ENCODE measurements around the gene ZYG11B. TPM values are rescaled to one million over a fixed set of nuclear protein-coding genes. Genes with fewer than 3 reads are reported as not detected.
A peak's percentile ranks its signal among the peaks of the same experiment; 100 is the strongest.

ZYG11B gene
- total and polyA plus RNA-seq, 9 of the 15 experiments (the other 6 are each of a cell fraction or from before 2014, with no cell fraction given) = 4.9 to 22.2 (median 12.2) TPM

GRCh38 chr1:52842643-52843310 is 116.5 kb downstream of the ZYG11B start, which contains the start of gene ZYG11A (continued):
- TF ChIP-seq RBM34 (IDR thresholded peaks at IDR 0.05; ENCODE audit: borderline replicate concordance, insufficient read depth, low read length) (0 out of 2 replicates have a peak, but pooled peaks have one; percentile 66), HOXB6 (CRISPR knock-in tag; IDR thresholded peaks at IDR 0.05; ENCODE audit: borderline replicate concordance) (no peak), ZNF431 (CRISPR knock-in tag; IDR thresholded peaks at IDR 0.05) (peak; percentile 55; the same call in 1 of the 2 replicates), ZNF766 (CRISPR knock-in tag; conservative IDR thresholded peaks at IDR 0.05) (0 out of 2 replicates have a peak, but pooled peaks have one; percentile 10), HMGN3 (IDR thresholded peaks at IDR 0.05; ENCODE audit: borderline replicate concordance, extremely low read depth, insufficient read length, low read depth, low read length) (peak; percentile 88), FOXP1 (CRISPR knock-in tag; IDR thresholded peaks at IDR 0.05) (peak; percentile 76; the same call in 1 of the 2 replicates), MXD1 (CRISPR knock-in tag; IDR thresholded peaks at IDR 0.05; ENCODE audit: borderline replicate concordance, poor library complexity, severe bottlenecking) (peak; percentile 51), SREBF1 (IDR thresholded peaks at IDR 0.05; ENCODE audit: borderline replicate concordance, low read depth, low read length) (no peak), ZBTB33 (CRISPR knock-in tag; IDR thresholded peaks at IDR 0.05) (peak; percentile 27; the same call in 1 of the 2 replicates), SREBF2 (CRISPR knock-in tag; IDR thresholded peaks at IDR 0.05) (no peak), STAT5B (CRISPR knock-in tag; IDR thresholded peaks at IDR 0.05) (no peak), SMARCB1 (IDR thresholded peaks at IDR 0.05; ENCODE audit: insufficient read length, low read depth) (no peak), SRF (CRISPR knock-in tag; IDR thresholded peaks at IDR 0.05) (no peak; a peak in 1 of 4 replicates), ADNP (tag; IDR thresholded peaks at IDR 0.05) (no peak), PTRF (tag; IDR thresholded peaks at IDR 0.05) (no peak), ZNF280B (CRISPR knock-in tag; IDR thresholded peaks at IDR 0.05) (no peak), RBM22 (IDR thresholded peaks at IDR 0.05; ENCODE audit: low read depth, low read length, poor library complexity, severe bottlenecking) (peak; percentile 74), SMAD3 (CRISPR knock-in tag; conservative IDR thresholded peaks at IDR 0.05) (no peak), THAP12 (CRISPR knock-in tag; IDR thresholded peaks at IDR 0.05) (peak; percentile 57; the same call in 1 of the 2 replicates)

Measured in K562 (cell line).